ENCODE results near the gene NRIP3.
"Not testable (repeated sequence)": the region's sequence is repeated elsewhere in the genome, so short reads cannot be mapped to it uniquely, and the experiment has no call there.

The NRIP3 gene

DNA sequence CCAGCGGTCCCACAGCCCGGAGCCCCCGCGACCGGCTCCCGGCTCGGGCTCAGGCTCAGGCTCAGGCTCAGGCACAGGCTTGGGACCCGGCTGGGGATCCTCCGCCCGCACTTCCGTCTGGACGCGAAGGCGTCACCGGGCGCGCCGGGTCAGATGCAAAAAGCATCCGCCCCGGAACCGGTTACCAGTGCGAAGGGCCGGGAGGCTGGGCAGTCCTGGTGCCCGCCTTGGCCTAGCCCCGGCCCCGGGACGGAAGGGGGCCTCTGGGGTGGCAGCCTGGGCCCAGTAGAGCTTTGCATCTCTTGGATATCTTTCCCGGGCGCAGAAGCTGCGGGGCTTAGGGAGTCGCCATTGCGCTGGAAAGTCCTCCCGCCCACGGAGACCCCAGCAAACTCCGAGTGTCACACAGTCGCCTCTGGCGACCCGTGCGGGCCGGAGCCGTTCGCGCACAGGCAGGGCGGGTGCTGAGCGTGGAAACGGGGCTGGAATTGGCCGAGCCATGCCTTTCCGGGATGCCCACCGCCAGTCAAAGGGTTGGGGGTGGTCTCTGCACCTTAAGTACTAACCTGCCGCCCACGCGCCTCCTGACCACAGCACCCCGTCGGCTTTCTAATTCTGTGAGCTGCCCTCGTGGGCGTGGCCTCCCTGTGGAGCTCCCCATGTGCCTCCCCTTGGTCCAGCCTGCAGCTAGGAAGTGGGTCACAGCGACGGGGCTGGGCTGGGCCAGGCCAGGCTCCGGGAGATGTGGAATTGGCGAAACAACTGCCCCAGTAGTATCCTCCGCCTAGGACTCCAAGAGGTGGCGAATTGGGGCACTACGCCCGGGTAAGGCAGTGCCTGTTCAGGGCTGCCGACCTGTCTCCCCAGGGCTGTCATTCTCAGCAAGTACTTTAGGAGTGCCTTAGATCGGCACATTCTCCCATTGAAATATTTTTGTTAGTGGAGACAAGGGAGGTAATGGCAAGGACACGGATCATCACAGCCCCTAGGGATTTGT lies 39.2 kb downstream of the NRIP3 start, which contains the start of gene TMEM9B:
TMEM9B (minus strand) TSS at position 119 of the 997 bp plus-strand sequence. CDS start 129 bp downstream, outside the sequence.
- DNase-seq = peak; percentile 92

DNA sequence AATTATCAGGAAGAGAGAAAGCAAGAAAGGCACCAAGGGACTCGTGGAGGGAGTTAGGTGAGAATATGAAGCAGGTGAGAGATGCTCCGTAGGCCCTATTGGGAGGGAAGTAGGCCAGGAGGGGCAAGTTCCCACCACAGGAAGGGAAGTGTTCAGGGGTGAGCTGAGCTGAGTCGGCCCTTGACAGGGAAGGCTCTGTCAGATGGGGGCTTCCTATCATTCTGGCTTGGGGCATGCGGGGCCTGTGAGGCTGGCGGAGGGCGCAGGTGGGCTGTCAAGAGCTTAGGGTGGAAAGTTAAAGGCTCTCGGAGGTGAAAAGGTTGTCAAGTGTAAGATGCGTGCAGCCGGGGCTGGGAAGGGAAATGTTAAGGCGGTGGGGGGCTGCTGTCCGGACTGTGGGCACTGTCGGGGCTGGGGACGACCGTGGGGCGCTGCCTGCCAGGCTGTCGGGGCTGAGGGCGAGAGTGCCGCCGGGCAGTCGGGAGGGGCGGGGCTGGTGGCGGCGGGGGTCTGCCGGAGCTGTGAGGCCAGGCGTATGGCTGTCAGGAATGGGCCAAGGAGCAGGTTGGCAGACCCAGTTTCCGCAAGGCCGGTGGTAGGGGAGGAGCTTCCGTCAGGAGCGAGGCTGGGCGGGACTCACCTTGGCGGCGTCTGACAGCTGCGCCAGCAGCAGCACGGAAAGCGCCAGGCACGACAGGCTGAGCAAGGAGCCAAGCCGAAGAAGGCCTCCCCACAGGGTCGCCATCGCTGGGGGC lies 40.1 kb downstream of the NRIP3 start:
- DNase-seq = peak; percentile 72

DNA sequence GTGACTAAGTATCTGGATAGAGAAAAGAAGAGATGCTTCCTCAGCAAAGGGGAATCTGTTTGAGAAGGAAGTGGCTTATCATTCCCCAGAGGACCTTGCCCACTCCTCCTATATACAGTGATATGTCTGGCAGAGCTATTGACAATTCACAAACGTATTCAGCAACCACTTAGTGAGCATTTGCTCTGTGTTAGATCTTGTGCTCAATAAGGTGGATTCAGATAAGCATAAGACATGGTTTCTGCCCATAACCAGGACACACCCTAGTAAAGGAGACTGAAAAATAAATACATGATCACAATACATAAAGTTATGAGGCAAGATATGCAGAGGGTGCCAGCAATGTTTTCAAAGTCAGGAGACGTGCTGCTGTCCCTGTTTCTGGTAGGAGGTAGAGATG lies 41.0 kb downstream of the NRIP3 start:
- no peak for DNase-seq

DNA sequence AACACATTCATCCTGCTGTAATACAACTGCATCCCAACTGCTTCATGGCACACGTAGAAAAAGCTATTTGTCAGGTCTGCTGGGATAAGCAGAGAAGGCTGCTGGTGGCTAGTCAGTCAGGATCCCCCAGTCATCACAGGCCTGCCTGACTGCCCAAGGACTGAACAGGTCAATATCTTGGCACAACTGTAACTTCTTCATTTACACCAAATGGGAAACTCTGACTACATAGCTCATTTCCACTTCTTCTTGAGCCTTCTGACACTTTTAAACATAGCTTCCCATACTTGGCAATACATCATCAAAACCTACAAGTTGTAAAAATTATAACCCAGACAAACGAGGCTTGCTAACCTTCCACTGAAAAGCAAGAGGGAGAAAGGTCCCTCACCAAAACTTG lies 42.4 kb downstream of the NRIP3 start:
- DNase-seq = no peak

DNA sequence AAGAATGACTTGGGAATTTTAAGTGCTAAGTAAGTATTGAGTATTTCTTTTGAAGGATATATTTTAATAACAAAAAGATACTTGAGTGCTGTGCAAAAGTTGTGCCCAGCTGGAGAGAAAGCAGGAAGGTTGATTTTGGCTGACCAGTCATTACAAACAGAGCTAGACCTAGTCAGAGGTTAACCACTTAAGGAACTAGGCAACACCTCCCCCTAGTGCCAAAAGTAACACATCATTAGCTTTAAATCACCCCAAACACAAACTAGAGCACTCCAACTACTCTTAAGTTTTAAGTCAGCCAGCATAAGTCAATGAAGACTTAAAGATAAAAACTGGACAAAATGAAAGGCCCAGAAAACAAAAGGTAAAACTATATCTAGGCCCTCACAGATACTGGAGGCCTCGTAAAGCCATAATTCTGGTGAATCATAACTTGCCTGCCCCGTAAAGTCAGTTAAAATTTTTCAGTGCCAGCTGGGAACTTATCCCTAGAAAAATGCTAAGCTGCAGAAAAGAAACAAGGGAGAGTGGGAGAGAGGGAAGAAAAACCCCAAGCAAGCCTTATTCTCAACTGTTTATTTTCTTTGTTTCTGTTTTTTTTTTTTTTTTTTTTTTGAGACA lies 44.1 kb downstream of the NRIP3 start:
- peak; percentile 80 for DNase-seq

DNA sequence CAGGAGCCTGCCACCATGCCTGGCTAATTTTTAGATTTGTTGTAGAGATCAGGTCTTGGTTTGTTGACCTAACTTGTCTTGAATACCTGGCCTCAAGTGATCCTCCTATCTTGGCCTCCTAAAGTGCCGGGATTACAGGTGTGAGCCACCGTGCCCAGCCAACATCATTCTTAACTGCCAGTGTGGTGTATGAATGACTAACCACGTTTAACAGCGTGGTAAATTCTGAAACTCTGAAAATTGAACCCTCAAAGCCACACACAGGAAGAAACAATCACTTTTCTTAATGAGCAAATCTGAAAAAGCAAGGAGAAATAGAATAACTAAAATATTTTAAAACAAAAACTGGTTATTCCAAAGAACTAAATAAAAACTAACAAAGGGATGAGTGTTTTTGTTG lies 46.9 kb downstream of the NRIP3 start:
- DNase-seq = no peak

DNA sequence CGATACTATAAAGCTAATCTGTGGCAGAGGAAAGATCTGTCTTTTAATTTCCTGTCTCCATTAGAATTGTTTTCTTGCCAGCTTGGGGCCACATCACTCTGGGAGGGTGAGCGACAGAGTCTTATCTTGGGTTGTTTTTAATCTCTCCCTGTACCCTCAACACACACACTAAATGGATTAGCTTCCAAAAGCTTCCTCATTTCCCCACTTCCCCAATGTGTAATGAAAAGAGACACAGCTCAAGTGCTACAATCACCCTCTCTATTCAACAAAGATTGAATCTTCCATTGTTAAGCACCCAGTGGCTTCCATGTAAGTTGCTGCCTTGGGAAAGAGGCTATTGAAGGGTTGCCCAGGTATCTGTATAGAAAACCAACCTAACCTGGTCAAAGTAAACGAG lies 54.9 kb downstream of the NRIP3 start:
- no peak for DNase-seq

DNA sequence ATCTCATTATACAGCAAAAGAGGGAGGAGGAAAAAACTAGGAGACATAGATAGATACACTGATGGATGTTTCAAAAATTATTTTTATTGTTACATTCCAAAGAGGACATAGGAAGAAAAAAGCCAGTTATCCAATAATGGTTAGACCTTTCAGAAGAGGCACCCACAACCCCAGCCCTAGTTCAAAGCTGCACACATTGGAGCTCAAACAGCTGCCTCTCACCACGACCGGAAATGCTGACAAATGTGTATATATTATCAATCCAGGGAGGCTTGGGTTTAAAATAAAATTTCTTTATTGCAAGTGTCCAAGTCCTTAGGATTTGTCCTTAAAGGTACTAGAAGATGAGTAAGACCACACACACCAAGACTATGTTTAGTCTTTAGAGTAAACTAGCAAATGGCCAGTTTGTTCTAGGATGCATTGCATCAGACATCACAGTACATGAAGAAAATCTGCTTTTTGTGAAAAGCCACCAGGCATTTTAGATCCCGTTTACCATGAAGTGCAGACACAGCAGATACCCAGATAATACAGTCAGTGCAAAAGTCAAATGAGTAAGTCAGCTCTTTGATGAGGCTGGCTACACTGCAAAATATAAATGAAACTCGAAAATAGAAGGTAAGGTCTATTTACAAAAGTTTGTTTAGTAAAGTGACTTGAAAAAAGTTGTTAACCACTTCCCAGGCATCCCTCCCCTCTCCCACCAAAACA lies 56.4 kb downstream of the NRIP3 start:
- no peak for DNase-seq

DNA sequence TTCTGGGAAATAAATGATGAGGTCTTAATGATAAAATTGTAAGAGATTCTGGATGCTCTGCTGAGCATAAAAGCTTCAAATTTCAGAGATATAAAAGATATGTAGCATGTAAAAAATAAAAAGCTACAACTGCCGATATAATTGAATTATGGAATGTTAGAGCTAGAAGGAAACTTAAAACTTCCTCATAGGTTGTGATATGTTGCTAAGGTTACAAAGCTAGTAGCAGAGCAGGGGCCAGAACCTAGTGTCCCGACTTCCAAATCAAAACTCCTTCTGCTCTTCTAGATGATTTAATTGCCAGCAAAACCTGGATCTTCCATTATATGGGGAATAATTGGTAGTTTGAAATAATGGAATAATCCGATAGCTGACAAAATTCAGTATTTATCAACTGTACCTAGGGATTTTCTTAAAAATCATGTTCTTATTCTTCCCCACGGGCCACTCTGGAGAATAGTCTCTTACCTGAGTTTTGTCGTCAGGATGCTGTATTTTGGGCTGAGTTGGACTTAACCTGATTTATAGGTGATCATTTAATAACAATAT lies 61.2 kb downstream of the NRIP3 start, which contains the start of gene ASCL3:
ASCL3 (minus strand) TSS at position 499 of the 549 bp plus-strand sequence. CDS start 4,855 bp downstream, outside the sequence.
- no peak for DNase-seq

DNA sequence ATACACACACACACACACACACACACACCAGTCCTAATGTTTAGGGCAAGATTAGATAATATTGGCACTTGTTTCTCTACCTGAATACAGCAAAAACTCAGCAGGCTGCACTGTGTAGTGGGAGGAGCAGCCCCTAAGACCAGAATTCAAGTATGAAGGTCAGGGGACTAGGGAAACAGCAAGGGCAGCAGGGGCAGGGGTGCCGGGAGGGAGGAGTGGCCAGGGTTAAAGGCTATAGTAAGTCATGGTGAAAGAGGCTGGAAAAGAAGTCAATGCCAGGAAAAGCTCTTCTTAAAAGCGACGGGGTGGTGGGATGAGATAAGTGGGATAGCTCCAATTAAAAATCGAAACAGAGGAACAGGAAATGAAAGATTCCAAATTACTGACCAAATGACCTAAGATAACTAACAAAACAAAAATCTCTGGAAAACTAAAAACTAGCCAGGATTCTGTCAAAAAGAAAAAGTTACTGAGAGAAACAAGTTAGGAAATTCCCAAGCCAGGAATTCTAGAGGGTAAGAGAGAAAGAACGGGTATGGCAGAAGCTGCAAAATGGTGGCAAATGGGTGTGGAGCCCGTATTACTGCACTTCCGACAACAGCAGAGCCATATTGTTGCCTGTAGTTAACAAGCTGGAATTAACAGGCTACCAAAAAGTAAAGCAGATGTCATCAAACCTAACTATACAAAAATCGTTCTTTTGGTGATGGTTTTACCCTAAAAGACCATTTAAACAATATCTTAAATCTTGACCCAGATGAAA lies 62.3 kb downstream of the NRIP3 start:
- DNase-seq = no peak

DNA sequence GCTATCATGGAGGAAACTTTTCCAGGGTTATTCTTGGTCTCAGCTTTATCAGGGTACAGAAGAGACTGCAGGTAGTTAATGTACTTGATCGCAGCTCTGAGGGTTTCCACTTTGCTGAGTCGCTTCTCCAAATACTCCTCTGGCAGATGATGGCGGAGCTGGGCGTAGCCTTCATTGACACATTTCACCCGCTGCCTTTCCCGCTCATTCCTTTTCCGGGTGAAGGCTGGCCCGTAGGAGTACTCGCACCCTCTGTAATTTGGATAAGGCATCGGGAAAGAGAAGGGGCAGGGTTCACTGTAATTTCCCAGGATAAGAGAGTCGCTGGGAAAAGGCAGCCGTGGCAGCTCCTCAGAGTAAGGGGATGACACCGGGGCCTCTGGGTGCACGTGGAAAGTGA lies 66.1 kb downstream of the NRIP3 start:
- DNase-seq = no peak

DNA sequence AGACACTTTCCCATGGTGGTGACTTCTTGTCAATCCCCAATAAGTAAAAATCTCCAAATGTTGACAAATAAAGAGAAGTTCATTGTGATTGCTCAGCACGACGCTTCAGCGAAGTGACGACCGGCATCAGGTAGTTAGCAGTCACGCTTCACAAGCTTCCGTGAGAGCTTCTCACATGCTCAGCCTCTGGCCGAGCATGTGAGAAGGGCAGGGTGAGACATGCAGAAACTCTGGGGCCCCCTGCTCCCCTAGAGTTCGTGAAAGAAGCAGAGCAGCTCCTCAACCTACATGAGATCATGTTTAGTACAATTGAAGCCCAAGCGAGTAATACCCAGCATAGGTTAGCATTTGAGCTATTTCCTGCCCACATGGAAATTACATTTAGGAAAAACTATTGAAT lies 66.6 kb downstream of the NRIP3 start:
- no peak for DNase-seq

DNA sequence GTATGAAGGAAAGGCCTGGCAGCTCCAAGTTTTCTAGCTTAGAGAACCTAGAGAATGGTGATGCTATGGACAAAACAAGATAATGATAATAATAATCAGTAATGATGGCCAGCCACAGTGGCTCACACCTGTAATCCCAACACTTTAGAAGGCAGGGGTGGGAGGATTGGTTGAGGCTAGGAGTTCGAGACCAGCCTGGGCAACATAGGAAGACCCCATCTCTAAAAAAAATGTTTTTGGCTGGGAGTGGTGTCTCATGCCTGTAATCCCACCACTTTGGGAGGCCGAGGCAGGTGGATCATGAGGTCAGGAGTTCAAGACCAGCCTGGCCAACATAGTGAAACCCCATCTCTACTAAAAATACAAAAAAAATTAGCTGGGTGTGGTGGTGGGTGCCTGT lies 68.0 kb downstream of the NRIP3 start:
- not testable (repeated sequence) for DNase-seq

DNA sequence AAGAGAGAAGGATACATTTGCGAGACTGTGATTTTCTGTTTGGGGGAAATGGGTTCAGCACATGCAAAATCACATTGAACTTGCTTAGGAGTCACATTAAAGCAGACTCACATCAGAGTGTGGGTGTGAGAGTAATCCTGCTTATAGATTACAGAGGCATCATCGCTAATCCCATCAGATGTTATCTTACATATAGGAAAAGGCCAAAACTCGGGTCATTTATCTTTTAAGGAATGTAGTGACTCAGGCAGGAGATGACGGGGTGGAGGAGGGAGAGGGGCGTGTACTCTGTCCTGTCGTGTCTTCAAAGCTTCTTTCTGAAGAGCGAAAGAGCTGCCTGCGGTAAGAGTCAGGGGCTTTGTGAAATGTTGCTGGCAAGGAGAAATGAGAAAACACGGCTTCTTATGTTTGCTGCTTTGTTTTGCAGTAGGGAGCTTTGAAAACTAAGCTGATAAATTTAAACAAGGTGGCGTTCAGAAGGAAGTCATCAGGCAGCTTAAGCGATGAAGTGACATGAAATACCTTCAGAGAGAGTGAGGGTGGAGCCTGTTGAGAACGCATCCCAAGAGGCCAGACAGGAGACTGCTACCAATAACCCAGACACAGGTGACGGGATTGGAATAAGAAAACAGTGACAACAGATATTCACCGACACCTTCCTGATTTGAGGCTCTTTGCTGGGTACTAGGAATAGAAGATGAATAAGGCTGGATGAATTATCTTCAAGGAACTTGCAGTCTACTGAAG lies 68.9 kb downstream of the NRIP3 start:
- peak; percentile 87 for DNase-seq

DNA sequence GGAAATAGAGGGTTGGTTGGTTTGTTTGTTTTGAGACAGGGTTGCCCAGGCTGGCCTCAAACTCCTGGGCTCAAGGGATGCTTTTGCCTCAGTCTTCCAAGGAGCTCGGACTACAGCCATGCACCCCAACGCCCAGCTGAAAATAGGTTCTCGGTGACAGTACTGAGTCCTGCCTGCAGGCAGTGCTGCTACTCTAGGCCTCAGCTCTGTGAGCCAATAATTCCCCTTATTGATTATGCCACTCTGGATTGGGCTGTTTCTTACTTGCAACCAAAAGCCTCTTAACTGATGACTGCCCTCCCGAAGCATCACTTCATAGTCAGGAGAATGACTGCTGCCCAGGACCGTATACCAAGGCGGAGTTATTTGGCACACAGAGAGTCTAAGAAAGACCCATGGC lies 69.9 kb downstream of the NRIP3 start:
- DNase-seq = no peak

DNA sequence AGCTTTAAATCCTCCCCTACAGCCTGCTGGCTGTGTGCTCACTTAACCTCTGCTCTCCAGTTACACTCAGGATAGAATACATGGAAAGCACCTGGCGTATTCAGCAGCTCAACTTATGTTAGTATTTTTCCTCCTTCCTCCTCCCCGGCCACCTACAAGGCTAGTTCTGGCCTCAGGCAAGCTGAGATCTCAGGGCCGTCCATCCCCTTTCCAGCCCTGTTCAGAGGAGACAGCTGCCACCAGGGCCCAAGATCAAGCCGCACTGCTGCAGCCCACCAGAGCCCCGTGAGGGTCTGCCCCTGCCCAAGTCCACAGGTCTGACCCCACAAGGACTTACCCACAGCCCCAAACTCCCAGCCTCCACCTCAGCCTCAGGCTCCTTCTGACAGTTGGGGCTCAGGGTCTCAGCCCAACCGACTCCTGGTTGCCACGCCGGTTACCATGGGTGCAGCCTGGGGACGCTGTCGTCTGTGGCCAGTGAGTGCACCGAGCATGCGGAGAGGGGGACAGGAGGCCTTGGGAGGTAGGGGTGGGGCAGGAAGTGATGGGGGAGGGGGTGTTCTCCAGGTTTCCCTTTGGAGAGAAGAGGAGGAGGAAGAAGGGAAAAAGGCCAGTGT lies 71.1 kb downstream of the NRIP3 start, which contains the start of gene C11orf16:
C11orf16 (minus strand) TSS at position 384 of the 617 bp plus-strand sequence. CDS start 639 bp downstream, outside the sequence.
- DNase-seq = no peak

Measured in EL (cell line).